Measurements from ENCODE around the gene GCNT1. TPM values are rescaled to one million over a fixed set of nuclear protein-coding genes. Genes with fewer than 3 reads are reported as not detected.
"Not testable (repeated sequence)": the region's sequence is repeated elsewhere in the genome, so short reads cannot be mapped to it uniquely, and the experiment has no call there.

GCNT1 gene
- total RNA-seq, 1 donor from 2014 or later = 7.7 TPM

GRCh38 chr9:76433406-76433805 is 25.6 kb upstream of the GCNT1 start:
- DNase-seq (ENCODE audit: low read depth) = no peak
- no peak for TF ChIP-seq CTCF (conservative IDR thresholded peaks at IDR 0.05; ENCODE audit: low read depth, low read length)
- H3K4me3 ChIP-seq (ENCODE audit: low read depth, low read length) = no peak overlapping the region

GRCh38 chr9:76433836-76434235 is 25.1 kb upstream of the GCNT1 start:
- DNase-seq (ENCODE audit: low read depth) = no peak
- TF ChIP-seq CTCF (conservative IDR thresholded peaks at IDR 0.05; ENCODE audit: low read depth, low read length) = no peak
- H3K4me3 ChIP-seq (ENCODE audit: low read depth, low read length) = no peak overlapping the region

- DNase-seq (ENCODE audit: low read depth); H3K4me3 ChIP-seq (ENCODE audit: low read depth, low read length): not testable (repeated sequence)
Observed at GRCh38 chr9:76434897-76435296, 24.1 kb upstream of the GCNT1 start.

- not testable (repeated sequence) for H3K4me3 ChIP-seq (ENCODE audit: low read depth, low read length); DNase-seq (ENCODE audit: low read depth)
Observed at GRCh38 chr9:76437017-76437699, 21.8 kb upstream of the GCNT1 start.

GRCh38 chr9:76438841-76439588 is 20.0 kb upstream of the GCNT1 start:
- H3K4me3 ChIP-seq (ENCODE audit: low read depth, low read length) = no peak overlapping the region
- no peak for TF ChIP-seq CTCF (conservative IDR thresholded peaks at IDR 0.05; ENCODE audit: low read depth, low read length)
- no peak for DNase-seq (ENCODE audit: low read depth)

GRCh38 chr9:76441551-76442322 is 17.2 kb upstream of the GCNT1 start:
- no peak for DNase-seq (ENCODE audit: low read depth)
- TF ChIP-seq CTCF (conservative IDR thresholded peaks at IDR 0.05; ENCODE audit: low read depth, low read length) = no peak

GRCh38 chr9:76443887-76444286 is 15.1 kb upstream of the GCNT1 start:
- no peak for TF ChIP-seq CTCF (conservative IDR thresholded peaks at IDR 0.05; ENCODE audit: low read depth, low read length)
- no peak for DNase-seq (ENCODE audit: low read depth)

More at GRCh38 chr9:76441551-76442322, 17.2 kb upstream of the GCNT1 start:
- H3K4me3 ChIP-seq (ENCODE audit: low read depth, low read length) = no peak overlapping the region

More at GRCh38 chr9:76443887-76444286, 15.1 kb upstream of the GCNT1 start:
- no peak overlapping the region for H3K4me3 ChIP-seq (ENCODE audit: low read depth, low read length)

All from epithelial cell of proximal tubule (primary cell).